T-helper 1 cell treated with Interleukin-12 subunit alpha and Interleukin-12 subunit beta and Interleukin-4 antibody, amounts not matched to agents 30 μg/mL and 1 μg/mL, for 36 hours (primary cell): ENCODE results near the gene NKX2-4.

ENCODE experiments used
- H3K27ac Mint-ChIP-seq: one replicate; pipeline ENCODE4 v1.8.0; 2021; ENCODE audit warnings: mild to moderate bottlenecking, mixed read lengths
- H3K27me3 Mint-ChIP-seq: one replicate; pipeline ENCODE4 v1.8.0; 2021; ENCODE audit warnings: low read depth, mixed read lengths
- H3K36me3 Mint-ChIP-seq: one replicate; pipeline ENCODE4 v1.8.0; 2021; ENCODE audit warnings: low read depth, mixed read lengths
- H3K4me1 Mint-ChIP-seq: one replicate; pipeline ENCODE4 v1.8.0; 2021; ENCODE audit warnings: low read depth, mixed read lengths
- H3K4me3 Mint-ChIP-seq: one replicate; pipeline ENCODE4 v1.8.0; 2021; ENCODE audit warnings: mild to moderate bottlenecking, moderate library complexity, mixed read lengths
- H3K9me3 Mint-ChIP-seq: one replicate; pipeline ENCODE4 v1.8.0; 2021; ENCODE audit warnings: mixed read lengths

The NKX2-4 gene

GRCh38 chr20:21358737-21359136 is 38.6 kb downstream of the NKX2-4 start:
- Mint-ChIP-seq H3K27ac (no peak overlapping the region), H3K4me1 (peaks cover 18% of the 10 kb centered on the region), H3K27me3 (no peaks in the 10 kb centered on the region), H3K36me3 (peaks cover 34% of the 10 kb centered on the region), H3K4me3 (no peak overlapping the region), H3K9me3 (no peaks in the 10 kb centered on the region)

- Mint-ChIP-seq H3K9me3 (no peaks in the 10 kb centered on the region), H3K27ac (no peak overlapping the region), H3K36me3 (peaks cover 28% of the 10 kb centered on the region), H3K4me1 (peaks cover 18% of the 10 kb centered on the region), H3K27me3 (no peaks in the 10 kb centered on the region), H3K4me3 (no peak overlapping the region)
These were observed 39.5 kb downstream of the NKX2-4 start for GRCh38 chr20:21357844-21358243.

GRCh38 chr20:21356386-21356785 is 40.9 kb downstream of the NKX2-4 start:
- Mint-ChIP-seq H3K4me1 (peaks cover 14% of the 10 kb centered on the region), H3K9me3 (no peaks in the 10 kb centered on the region), H3K27ac (no peak overlapping the region), H3K4me3 (no peak overlapping the region), H3K27me3 (no peaks in the 10 kb centered on the region), H3K36me3 (peaks cover 22% of the 10 kb centered on the region)

- Mint-ChIP-seq H3K36me3 (peaks cover 22% of the 10 kb centered on the region), H3K27ac (no peak overlapping the region), H3K4me3 (no peak overlapping the region), H3K27me3 (no peaks in the 10 kb centered on the region), H3K4me1 (peaks cover 10% of the 10 kb centered on the region), H3K9me3 (no peaks in the 10 kb centered on the region)
These were observed 41.3 kb downstream of the NKX2-4 start for GRCh38 chr20:21355981-21356380.

GRCh38 chr20:21353236-21353635 is 44.1 kb downstream of the NKX2-4 start:
- peaks cover 20% of the 10 kb centered on the region for H3K36me3 Mint-ChIP-seq
- no peak overlapping the region for H3K27ac Mint-ChIP-seq
- no peaks in the 10 kb centered on the region for H3K27me3 Mint-ChIP-seq
- no peaks in the 10 kb centered on the region for H3K9me3 Mint-ChIP-seq
- H3K4me3 Mint-ChIP-seq: no peak overlapping the region
- H3K4me1 Mint-ChIP-seq: no peaks in the 10 kb centered on the region

GRCh38 chr20:21352703-21353102 is 44.6 kb downstream of the NKX2-4 start:
- Mint-ChIP-seq H3K4me1 (no peaks in the 10 kb centered on the region), H3K27me3 (no peaks in the 10 kb centered on the region), H3K36me3 (peaks cover 23% of the 10 kb centered on the region), H3K4me3 (no peak overlapping the region), H3K9me3 (no peaks in the 10 kb centered on the region), H3K27ac (no peak overlapping the region)
